Testis (tissue), 2 donors: ENCODE data around the gene RGS8.

ENCODE experiments used
- POLR2A ChIP-seq: fragments of 450-650 bp; IDR thresholded peaks from one replicate; pipeline ENCODE4 v1.6.1; 2017; ENCODE audit warnings: antibody characterized with exemption, mild to moderate bottlenecking, moderate library complexity
- TF ChIP-seq, protein P1 (sequence below), 3 experiments: fragments of 450-650 bp in 2 of 3; fragments of 200-600 bp in 1 of 3; sonication (generic) in 1 of 3; IDR thresholded peaks; one replicate each; pipeline ENCODE4 v1.5.1; 2016 to 2019; ENCODE audit warnings: antibody characterized with exemption in 3 of 3, mild to moderate bottlenecking in 2 of 3, moderate library complexity in 1 of 3

DNA sequence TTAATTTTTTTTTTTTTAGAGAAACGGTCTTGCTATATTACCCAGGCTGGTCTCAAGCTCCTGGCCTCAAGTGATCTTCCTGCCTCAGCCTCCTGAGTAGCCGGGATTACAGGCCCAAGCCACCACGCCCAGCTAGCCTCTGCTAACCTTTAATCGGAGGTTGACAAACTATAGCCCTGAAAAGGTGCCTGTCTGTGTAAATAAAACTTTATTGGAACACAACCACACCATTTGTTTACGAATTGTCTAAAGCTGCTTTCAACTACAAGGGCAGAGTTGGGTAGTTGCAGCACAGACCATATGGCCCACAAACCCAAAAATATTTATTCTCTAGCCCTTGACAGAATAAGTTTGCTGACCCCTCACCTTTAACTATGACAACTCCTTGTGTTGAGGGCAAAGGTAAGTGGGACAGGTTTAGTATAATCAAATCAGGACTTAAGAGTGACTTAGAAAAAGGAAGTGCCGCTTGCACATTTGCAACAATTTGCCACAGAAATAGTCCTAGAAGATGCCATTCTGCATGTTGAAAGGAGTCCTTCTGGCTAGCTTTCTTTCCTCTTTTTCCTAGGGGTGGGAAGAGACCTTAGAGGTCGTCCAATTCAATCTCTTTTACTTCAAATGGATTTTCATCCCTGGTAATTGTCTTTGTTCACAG lies 16.4 kb downstream of the RGS8 start:
- no peak for TF ChIP-seq POLR2A
- TF ChIP-seq, protein P1, sequence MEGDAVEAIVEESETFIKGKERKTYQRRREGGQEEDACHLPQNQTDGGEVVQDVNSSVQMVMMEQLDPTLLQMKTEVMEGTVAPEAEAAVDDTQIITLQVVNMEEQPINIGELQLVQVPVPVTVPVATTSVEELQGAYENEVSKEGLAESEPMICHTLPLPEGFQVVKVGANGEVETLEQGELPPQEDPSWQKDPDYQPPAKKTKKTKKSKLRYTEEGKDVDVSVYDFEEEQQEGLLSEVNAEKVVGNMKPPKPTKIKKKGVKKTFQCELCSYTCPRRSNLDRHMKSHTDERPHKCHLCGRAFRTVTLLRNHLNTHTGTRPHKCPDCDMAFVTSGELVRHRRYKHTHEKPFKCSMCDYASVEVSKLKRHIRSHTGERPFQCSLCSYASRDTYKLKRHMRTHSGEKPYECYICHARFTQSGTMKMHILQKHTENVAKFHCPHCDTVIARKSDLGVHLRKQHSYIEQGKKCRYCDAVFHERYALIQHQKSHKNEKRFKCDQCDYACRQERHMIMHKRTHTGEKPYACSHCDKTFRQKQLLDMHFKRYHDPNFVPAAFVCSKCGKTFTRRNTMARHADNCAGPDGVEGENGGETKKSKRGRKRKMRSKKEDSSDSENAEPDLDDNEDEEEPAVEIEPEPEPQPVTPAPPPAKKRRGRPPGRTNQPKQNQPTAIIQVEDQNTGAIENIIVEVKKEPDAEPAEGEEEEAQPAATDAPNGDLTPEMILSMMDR (IDR thresholded peaks at IDR 0.05) = no peak
